Thyroid gland (tissue), 4 donors: Measurements from ENCODE around the gene PLCB4. TPM values are rescaled to one million over a fixed set of nuclear protein-coding genes. Genes with fewer than 3 reads are reported as not detected.

Experiments
- DNase-seq, 2 donors: peaks; one replicate each; pipeline ENCODE4 v3.0.0-alpha.2; 2019
- H3K27ac ChIP-seq, 3 donors: fragments of 200-600 bp; sonication (generic); 1 replicate in 2 of 3; 2 replicates in 1 of 3; pipeline ENCODE4 v1.5.1; 2016 to 2019; ENCODE audit warnings: mild to moderate bottlenecking in 1 of 3, moderate library complexity in 1 of 3
- H3K27me3 ChIP-seq: fragments of 200-600 bp; sonication (generic); one replicate; pipeline ENCODE4 v1.5.1; 2019
- H3K36me3 ChIP-seq, 2 donors: fragments of 200-600 bp; sonication (generic); one replicate each; pipeline ENCODE4 v1.5.1; 2016 to 2019
- H3K4me1 ChIP-seq, 2 donors: fragments of 200-600 bp; sonication (generic); one replicate each; pipeline ENCODE4 v1.5.1; 2017 to 2019
- H3K4me3 ChIP-seq, 3 donors: fragments of 200-600 bp; sonication (generic); replicated peaks in 1 of 3; 1 replicate in 2 of 3; 2 replicates in 1 of 3; pipeline ENCODE4 v1.5.1; 2016; ENCODE audit warnings: mild to moderate bottlenecking in 1 of 3
- H3K9me3 ChIP-seq: fragments of 200-600 bp; sonication (generic); one replicate; pipeline ENCODE4 v1.5.1; 2017
- CTCF ChIP-seq, 6 experiments: fragments of 200-600 bp in 3 of 6; fragments of 450-650 bp in 3 of 6; sonication (generic) in 3 of 6; IDR thresholded peaks; one replicate each; pipeline ENCODE4 v1.5.1; 2016 to 2019; ENCODE audit warnings: antibody characterized with exemption in 6 of 6, mild to moderate bottlenecking in 2 of 6, inconsistent platforms in 1 of 6, moderate library complexity in 1 of 6
- POLR2A ChIP-seq, 2 donors: fragments of 450-650 bp; IDR thresholded peaks; one replicate each; pipeline ENCODE4 v1.6.1; 2017; ENCODE audit warnings: antibody characterized with exemption in 2 of 2, mild to moderate bottlenecking in 2 of 2, moderate library complexity in 1 of 2
- WGBS, 2 donors: methylation state at CpG; one replicate each; pipeline ENCODE4 v1.1.5; 2017; 5-methylcytosine and 5-hydroxymethylcytosine counted together
- intact Hi-C: fragments of 100-400 bp; cut with DNase I; formaldehyde crosslinking; loops from one replicate; pipeline ENCODE4 v1.15.1; 2023
- total RNA-seq, 4 donors: library from RNA; depleted of rRNA; stranded (reverse); fragments of >200 nt; gene quantifications; one replicate each; pipeline ENCODE4 v1.2.3, GENCODE V29; 2016

PLCB4 gene
- total RNA-seq, 4 donors from 2014 or later, result 50.9 to 77.9 (median 67.9) TPM

- DNase-seq, result no peak
- TF ChIP-seq CTCF (IDR thresholded peaks at IDR 0.05) (no peak), POLR2A (IDR thresholded peaks at IDR 0.05) (no peak)
- Histone ChIP-seq H3K4me3 (no peak overlapping the region), H3K27me3 (no peaks in the 10 kb centered on the region), H3K36me3 (no peaks in the 10 kb centered on the region), H3K9me3 (no peaks in the 10 kb centered on the region), H3K4me1 (no peaks in the 10 kb centered on the region), H3K27ac (no peak overlapping the region)
- 95 to 98% methylated on average over 4 of the region's 4 CpGs for WGBS, 2 donors
- intact Hi-C loops, result no loop called here
Observed at GRCh38 chr20:9024606-9025005, 44.3 kb upstream of the PLCB4 start.

- WGBS, 2 donors, result 97 to 100% methylated on average over 5 of the region's 5 CpGs
Observed at GRCh38 chr20:9025011-9025410, 43.9 kb upstream of the PLCB4 start.

GRCh38 chr20:9025643-9026042, 43.2 kb upstream of the PLCB4 start:
- 85% methylated on average over 4 of the region's 4 CpGs for WGBS, 2 donors

More at GRCh38 chr20:9025011-9025410, 43.9 kb upstream of the PLCB4 start:
- Histone ChIP-seq H3K4me1 (no peaks in the 10 kb centered on the region), H3K27me3 (no peaks in the 10 kb centered on the region), H3K9me3 (no peaks in the 10 kb centered on the region), H3K4me3 (no peak overlapping the region), H3K27ac (no peak overlapping the region), H3K36me3 (no peaks in the 10 kb centered on the region)
- DNase-seq, result no peak
- intact Hi-C loops, result no loop called here
- TF ChIP-seq POLR2A (IDR thresholded peaks at IDR 0.05) (no peak), CTCF (IDR thresholded peaks at IDR 0.05) (no peak)

GRCh38 chr20:9027626-9028025, 41.3 kb upstream of the PLCB4 start:
- 73 to 76% methylated on average over 2 of the region's 2 CpGs for WGBS, 2 donors

More at GRCh38 chr20:9025643-9026042, 43.2 kb upstream of the PLCB4 start:
- no peaks in the 10 kb centered on the region for H3K36me3 ChIP-seq
- no peaks in the 10 kb centered on the region for H3K4me1 ChIP-seq
- DNase-seq, result no peak
- H3K27ac ChIP-seq, result no peak overlapping the region
- no peaks in the 10 kb centered on the region for H3K27me3 ChIP-seq
- intact Hi-C loops, result no loop called here
- no peak for TF ChIP-seq POLR2A (IDR thresholded peaks at IDR 0.05)
- TF ChIP-seq CTCF (IDR thresholded peaks at IDR 0.05), result no peak
- H3K4me3 ChIP-seq, result no peak overlapping the region
- no peaks in the 10 kb centered on the region for H3K9me3 ChIP-seq

GRCh38 chr20:9028419-9028818, 40.5 kb upstream of the PLCB4 start:
- DNase-seq, result no peak
- Histone ChIP-seq H3K27me3 (no peaks in the 10 kb centered on the region), H3K36me3 (no peaks in the 10 kb centered on the region), H3K27ac (no peak overlapping the region), H3K4me1 (no peaks in the 10 kb centered on the region), H3K4me3 (no peak overlapping the region), H3K9me3 (no peaks in the 10 kb centered on the region)
- intact Hi-C loops, result no loop called here
- WGBS, 2 donors, result 88 to 90% methylated on average over 3 of the region's 3 CpGs
- no peak for TF ChIP-seq POLR2A (IDR thresholded peaks at IDR 0.05)
- no peak for TF ChIP-seq CTCF (IDR thresholded peaks at IDR 0.05)

More at GRCh38 chr20:9027626-9028025, 41.3 kb upstream of the PLCB4 start:
- no peaks in the 10 kb centered on the region for H3K27me3 ChIP-seq
- no peaks in the 10 kb centered on the region for H3K9me3 ChIP-seq
- no peaks in the 10 kb centered on the region for H3K4me1 ChIP-seq
- no peak for DNase-seq
- no peaks in the 10 kb centered on the region for H3K36me3 ChIP-seq
- intact Hi-C loops, result no loop called here
- H3K4me3 ChIP-seq, result no peak overlapping the region
- no peak for TF ChIP-seq CTCF (IDR thresholded peaks at IDR 0.05)
- no peak for TF ChIP-seq POLR2A (IDR thresholded peaks at IDR 0.05)
- H3K27ac ChIP-seq, result no peak overlapping the region
